ENCODE results near the gene SAT2.

SAT2 gene

DNA sequence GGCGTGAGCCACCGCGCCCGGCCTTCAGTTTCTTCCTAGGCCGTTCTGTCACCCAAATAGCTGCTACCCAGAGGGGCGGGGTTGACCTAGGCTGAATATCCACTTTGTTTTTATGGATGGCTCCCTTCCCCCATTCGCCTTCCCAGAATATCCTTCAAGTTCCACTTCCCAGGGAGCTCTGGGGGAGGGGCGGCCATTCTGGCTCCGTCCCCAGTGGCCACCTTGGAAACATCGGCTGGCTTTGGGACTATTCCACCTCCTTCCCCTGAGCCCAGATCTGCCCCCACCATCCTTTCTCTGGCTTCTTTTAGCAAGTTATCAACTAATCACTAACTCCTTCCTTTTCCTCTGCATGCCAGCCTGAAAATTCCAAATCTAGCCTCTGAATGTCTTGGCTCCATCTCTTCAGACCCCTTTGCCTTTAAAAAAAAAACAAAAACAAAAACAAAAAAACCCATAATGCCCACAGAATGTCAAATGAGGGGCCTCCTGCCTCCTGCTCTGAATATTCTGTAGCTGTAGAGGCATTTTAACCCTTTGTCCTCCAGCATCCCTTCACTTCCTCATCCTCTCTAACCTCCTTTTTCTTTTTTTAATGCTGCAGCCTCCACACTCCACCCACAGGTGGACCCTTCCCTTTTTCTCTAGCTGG, 29.5 kb upstream of the SAT2 start:
- H3K4me3 ChIP-seq (ENCODE audit: control insufficient read depth, low read depth, low read length) = no peak overlapping the region
- DNase-seq (ENCODE audit: low read depth) = no peak
- TF ChIP-seq, protein P1, sequence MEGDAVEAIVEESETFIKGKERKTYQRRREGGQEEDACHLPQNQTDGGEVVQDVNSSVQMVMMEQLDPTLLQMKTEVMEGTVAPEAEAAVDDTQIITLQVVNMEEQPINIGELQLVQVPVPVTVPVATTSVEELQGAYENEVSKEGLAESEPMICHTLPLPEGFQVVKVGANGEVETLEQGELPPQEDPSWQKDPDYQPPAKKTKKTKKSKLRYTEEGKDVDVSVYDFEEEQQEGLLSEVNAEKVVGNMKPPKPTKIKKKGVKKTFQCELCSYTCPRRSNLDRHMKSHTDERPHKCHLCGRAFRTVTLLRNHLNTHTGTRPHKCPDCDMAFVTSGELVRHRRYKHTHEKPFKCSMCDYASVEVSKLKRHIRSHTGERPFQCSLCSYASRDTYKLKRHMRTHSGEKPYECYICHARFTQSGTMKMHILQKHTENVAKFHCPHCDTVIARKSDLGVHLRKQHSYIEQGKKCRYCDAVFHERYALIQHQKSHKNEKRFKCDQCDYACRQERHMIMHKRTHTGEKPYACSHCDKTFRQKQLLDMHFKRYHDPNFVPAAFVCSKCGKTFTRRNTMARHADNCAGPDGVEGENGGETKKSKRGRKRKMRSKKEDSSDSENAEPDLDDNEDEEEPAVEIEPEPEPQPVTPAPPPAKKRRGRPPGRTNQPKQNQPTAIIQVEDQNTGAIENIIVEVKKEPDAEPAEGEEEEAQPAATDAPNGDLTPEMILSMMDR (IDR thresholded peaks at IDR 0.05; ENCODE audit: control insufficient read depth, insufficient read depth, low read depth, low read length, missing control alignments) = no peak

DNA sequence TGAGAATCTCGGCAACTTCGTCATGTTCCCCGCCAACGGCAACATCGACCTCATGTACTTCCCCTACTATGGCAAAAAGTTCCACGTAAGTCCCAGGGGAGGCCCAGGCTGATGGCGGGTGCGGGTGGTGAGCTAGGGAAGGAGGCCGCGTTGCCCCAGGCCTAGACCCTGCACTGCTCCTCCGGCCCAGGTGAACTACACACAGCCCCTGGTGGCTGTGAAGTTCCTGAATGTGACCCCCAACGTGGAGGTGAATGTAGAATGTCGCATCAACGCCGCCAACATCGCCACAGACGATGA, 27.9 kb upstream of the SAT2 start:
- TF ChIP-seq, protein P1 (IDR thresholded peaks at IDR 0.05; ENCODE audit: control insufficient read depth, insufficient read depth, low read depth, low read length, missing control alignments) = no peak

DNA sequence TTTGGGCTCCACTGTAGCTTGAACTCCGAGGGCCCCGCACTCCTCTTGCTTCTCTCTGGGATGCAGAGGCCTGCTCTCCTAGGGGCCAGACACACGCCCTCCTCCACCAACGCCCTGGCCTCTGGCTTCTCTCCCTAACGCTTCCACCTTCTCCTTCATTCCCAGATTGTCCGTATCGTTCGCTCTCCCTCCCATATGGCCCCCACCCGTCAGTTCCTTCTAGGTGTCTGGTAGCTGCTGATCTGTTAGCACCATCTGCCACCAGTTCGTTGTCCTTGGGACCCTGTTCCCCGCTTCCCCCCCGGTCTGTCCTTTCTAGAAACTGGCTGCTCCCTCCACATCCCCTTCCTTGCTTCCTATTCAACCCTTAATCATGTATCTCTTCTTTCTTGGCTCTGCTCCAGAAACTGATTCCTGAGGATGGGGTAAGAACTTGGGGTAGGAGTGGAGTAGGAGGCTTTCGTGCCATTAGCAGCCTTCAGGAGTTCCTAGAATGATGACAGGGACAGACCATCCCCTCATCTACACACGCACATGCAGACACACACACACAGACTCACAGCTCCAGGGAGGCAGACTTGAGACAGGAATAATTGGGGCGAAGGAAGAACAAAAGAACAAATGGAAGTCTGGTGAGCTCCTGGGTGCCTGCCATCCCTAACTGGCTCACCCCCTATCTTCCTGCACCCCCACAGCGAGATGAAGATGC, 27.4 kb upstream of the SAT2 start:
- no peak for DNase-seq (ENCODE audit: low read depth)
- no peak overlapping the region for H3K4me3 ChIP-seq (ENCODE audit: control insufficient read depth, low read depth, low read length)
- TF ChIP-seq, protein P1 (IDR thresholded peaks at IDR 0.05; ENCODE audit: control insufficient read depth, insufficient read depth, low read depth, low read length, missing control alignments) = no peak

More for the DNA sequence above, 27.9 kb upstream of the SAT2 start:
- no peak for DNase-seq (ENCODE audit: low read depth)
- no peak overlapping the region for H3K4me3 ChIP-seq (ENCODE audit: control insufficient read depth, low read depth, low read length)

DNA sequence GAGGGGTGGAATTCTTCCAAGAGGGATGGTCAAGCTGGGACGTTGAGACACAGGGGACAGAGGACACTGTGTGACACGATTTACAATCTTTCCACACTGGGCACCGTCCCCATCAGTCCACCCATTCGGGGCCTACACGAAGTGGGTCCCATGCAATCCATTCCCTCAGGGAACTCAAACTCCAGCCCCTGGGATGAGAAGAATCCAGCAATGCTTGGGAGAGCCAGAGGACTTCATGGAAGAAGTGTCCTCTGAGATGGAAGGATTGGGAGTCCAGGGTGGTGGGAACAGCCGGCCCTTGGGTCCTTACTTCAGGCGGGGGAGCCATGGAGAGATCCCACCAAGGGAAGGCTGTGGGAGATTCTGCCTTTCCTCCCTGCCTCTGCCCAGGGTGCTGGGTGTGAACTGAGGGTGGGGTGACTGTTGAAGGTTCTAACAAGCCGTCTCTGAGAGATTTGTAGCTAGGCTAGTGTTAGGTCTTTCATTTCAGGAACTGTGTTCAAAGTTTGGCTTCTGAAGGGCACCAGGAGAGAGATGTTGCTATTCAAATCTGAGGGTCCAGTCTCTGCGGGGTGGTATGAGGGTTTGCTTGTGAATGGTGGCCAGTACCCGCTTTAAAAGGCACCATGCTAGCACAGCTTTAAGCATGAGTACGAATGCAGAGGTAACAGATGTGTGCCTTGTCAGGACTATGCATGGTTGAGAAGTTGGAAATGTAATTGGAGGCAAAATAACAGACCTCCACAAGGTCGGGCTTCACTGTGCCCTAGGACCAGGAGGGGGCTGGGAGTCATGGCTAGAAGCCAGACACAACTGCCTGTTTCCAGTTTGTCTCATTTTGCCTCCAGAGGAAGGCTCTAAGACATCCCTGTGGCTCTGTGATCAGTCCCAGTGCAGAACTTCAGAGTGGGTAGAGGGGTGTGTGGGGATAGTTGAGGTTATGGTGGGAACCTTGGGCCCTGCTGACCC, 25.1 kb upstream of the SAT2 start:
- no peak overlapping the region for H3K4me3 ChIP-seq (ENCODE audit: control insufficient read depth, low read depth, low read length)
- TF ChIP-seq, protein P1 (IDR thresholded peaks at IDR 0.05; ENCODE audit: control insufficient read depth, insufficient read depth, low read depth, low read length, missing control alignments) = no peak
- DNase-seq (ENCODE audit: low read depth) = no peak

DNA sequence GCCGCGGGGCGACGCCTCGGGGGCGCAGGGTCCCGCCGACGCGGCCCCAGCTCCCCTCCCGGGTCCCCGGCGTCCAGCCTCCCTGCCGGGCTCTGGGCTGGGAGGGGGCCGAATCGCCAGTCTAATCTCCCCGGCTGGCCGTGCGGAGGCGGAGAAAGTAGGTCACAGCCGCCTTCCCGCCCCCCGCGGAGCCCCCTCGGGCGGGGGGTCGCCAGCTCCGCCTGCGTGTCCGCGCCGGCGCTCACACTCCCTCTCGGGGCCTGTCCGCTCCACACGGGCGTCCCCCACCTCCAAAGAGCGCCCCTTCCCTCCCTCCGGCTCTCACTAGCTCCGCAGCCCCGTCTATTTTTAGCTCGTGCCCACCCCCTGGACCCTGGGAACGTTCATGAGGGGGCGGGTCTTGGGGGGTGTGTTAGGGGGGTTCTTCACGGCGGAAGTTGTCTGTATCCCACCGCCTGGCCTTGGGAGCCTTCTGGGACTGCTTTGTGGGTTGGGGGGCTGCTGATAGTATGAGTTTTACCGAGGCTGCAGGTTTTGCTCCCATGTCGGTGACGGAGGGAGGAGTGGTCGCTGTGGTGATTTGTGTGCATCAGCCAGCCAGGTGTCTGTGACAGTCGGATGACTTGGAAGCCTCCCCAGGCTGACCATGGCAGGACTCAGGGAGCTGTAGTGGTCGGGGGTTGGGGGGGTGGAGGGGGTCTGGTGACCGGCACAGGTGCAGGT, 24.2 kb upstream of the SAT2 start:
- H3K4me3 ChIP-seq (ENCODE audit: control insufficient read depth, low read depth, low read length) = no peak overlapping the region
- no peak for DNase-seq (ENCODE audit: low read depth)
- TF ChIP-seq, protein P1 (IDR thresholded peaks at IDR 0.05; ENCODE audit: control insufficient read depth, insufficient read depth, low read depth, low read length, missing control alignments) = no peak

DNA sequence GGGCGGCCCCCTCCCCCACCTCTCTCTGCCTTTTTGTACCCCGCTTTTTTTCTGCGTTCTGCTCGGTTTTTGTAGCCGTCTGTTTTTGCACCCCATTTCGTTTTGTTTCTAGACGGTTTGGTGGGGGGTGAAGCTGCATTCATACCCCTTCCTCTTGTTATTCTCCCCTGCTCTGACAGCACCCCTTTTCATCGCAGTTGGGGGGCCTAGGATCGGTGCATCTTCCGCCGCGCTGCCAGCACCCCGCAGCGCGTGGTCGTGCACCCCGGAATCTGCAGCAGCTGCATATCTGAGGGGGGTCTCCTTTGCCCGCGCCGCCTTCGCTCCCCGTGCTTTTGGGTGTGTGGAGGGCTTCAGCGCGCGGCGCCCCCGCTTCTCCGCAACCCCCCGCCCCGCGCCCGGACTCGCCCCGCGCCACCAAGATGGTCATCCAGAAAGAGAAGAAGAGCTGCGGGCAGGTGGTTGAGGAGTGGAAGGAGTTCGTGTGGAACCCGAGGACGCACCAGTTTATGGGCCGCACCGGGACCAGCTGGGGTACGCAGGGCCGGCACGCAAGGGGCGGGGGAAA, 23.6 kb upstream of the SAT2 start:
- no peak for DNase-seq (ENCODE audit: low read depth)
- TF ChIP-seq, protein P1 (IDR thresholded peaks at IDR 0.05; ENCODE audit: control insufficient read depth, insufficient read depth, low read depth, low read length, missing control alignments) = no peak
- H3K4me3 ChIP-seq (ENCODE audit: control insufficient read depth, low read depth, low read length) = peak overlapping the region; percentile 9
